Stimulated activated naive B cell treated with anti-CD40 and anti-IgM and Interleukin-4, amounts not matched to agents 10 μg/mL and 1 μg/mL and 100 μg/mL, for 72 hours (primary cell): ENCODE data around the gene CCNI.
"Not testable (repeated sequence)": the region's sequence is repeated elsewhere in the genome, so short reads cannot be mapped to it uniquely, and the experiment has no call there.

Experiments
- ATAC-seq, 2 donors: fragments of 150-1000 bp; cut with Tn5 transposase; replicated peaks; 2 replicates each; pipeline ENCODE4 v1.10.0; 2021; ENCODE audit warnings: moderate library complexity in 1 of 2
- DNase-seq: peaks from one replicate; pipeline ENCODE4 v3.0.0; 2021
- H3K27ac Mint-ChIP-seq: one replicate; pipeline ENCODE4 v1.8.0; 2022; ENCODE audit warnings: mild to moderate bottlenecking, mixed read lengths
- H3K27me3 Mint-ChIP-seq, 2 donors: one replicate each; pipeline ENCODE4 v1.8.0; 2022; ENCODE audit warnings: mixed read lengths in 2 of 2
- H3K36me3 Mint-ChIP-seq, 2 donors: one replicate each; pipeline ENCODE4 v1.8.0; 2022; ENCODE audit warnings: mixed read lengths in 2 of 2, mild to moderate bottlenecking in 1 of 2
- H3K4me1 Mint-ChIP-seq, 2 donors: one replicate each; pipeline ENCODE4 v1.8.0; 2022; ENCODE audit warnings: mixed read lengths in 2 of 2, mild to moderate bottlenecking in 1 of 2
- H3K4me3 Mint-ChIP-seq, 2 donors: one replicate each; pipeline ENCODE4 v1.8.0; 2022; ENCODE audit warnings: mild to moderate bottlenecking in 2 of 2, mixed read lengths in 2 of 2, moderate library complexity in 1 of 2
- H3K9me3 Mint-ChIP-seq, 2 donors: one replicate each; pipeline ENCODE4 v1.8.0; 2022; ENCODE audit warnings: mixed read lengths in 2 of 2, mild to moderate bottlenecking in 1 of 2

The CCNI gene

GRCh38 chr4:77074381-77074831, 1.4 kb downstream of the CCNI start:
- Mint-ChIP-seq H3K36me3 (peaks cover 25 to 37% of the 10 kb centered on the region in 2 donors), H3K27ac (no peak overlapping the region), H3K4me3 (no peak overlapping the region), H3K9me3 (no peaks in the 10 kb centered on the region), H3K4me1 (peaks cover 22 to 43% of the 10 kb centered on the region in 2 donors), H3K27me3 (no peaks in the 10 kb centered on the region)
- no peak for ATAC-seq
- DNase-seq = no peak

GRCh38 chr4:77073981-77074380, 1.8 kb downstream of the CCNI start:
- H3K9me3 Mint-ChIP-seq = no peaks in the 10 kb centered on the region

GRCh38 chr4:77073106-77073809, 2.5 kb downstream of the CCNI start:
- peaks cover 22 to 49% of the 10 kb centered on the region in 2 donors for H3K4me1 Mint-ChIP-seq
- H3K27ac Mint-ChIP-seq = no peak overlapping the region
- no peak overlapping the region for H3K4me3 Mint-ChIP-seq
- H3K36me3 Mint-ChIP-seq = peaks cover 29 to 43% of the 10 kb centered on the region in 2 donors
- no peak for DNase-seq
- H3K27me3 Mint-ChIP-seq = no peaks in the 10 kb centered on the region
- ATAC-seq = no peak
- no peaks in the 10 kb centered on the region for H3K9me3 Mint-ChIP-seq

More at GRCh38 chr4:77073981-77074380, 1.8 kb downstream of the CCNI start:
- Mint-ChIP-seq H3K27ac (no peak overlapping the region), H3K4me3 (no peak overlapping the region), H3K4me1 (peaks cover 21 to 43% of the 10 kb centered on the region in 2 donors), H3K36me3 (peaks cover 25 to 37% of the 10 kb centered on the region in 2 donors), H3K27me3 (no peaks in the 10 kb centered on the region)
- no peak for DNase-seq
- no peak for ATAC-seq

GRCh38 chr4:77072195-77072753, 3.5 kb downstream of the CCNI start:
- no peak for DNase-seq
- H3K27me3 Mint-ChIP-seq = no peaks in the 10 kb centered on the region
- peaks cover 27 to 42% of the 10 kb centered on the region in 2 donors for H3K36me3 Mint-ChIP-seq
- peaks cover 18 to 42% of the 10 kb centered on the region in 2 donors for H3K4me1 Mint-ChIP-seq
- H3K9me3 Mint-ChIP-seq = no peaks in the 10 kb centered on the region
- ATAC-seq = no peak
- H3K27ac Mint-ChIP-seq = no peak overlapping the region
- peak overlapping the region in 1 of 2 donors; percentile 71 for H3K4me3 Mint-ChIP-seq

- ATAC-seq = peak; percentile 22 to 49
- Mint-ChIP-seq H3K36me3 (peaks cover 16 to 34% of the 10 kb centered on the region in 2 donors), H3K4me1 (peaks cover 18 to 38% of the 10 kb centered on the region in 2 donors), H3K27ac (peak overlapping the region; percentile 75), H3K4me3 (peak overlapping the region; percentile 5 to 55)
- not testable (repeated sequence) for H3K9me3 Mint-ChIP-seq, DNase-seq, H3K27me3 Mint-ChIP-seq
These were observed 6.3 kb downstream of the CCNI start for GRCh38 chr4:77069514-77069913.

- H3K36me3 Mint-ChIP-seq = peaks cover 32 to 44% of the 10 kb centered on the region in 2 donors
- DNase-seq (no peak), ATAC-seq (no peak)
- no peak overlapping the region for H3K4me3 Mint-ChIP-seq
- H3K27me3 Mint-ChIP-seq = no peaks in the 10 kb centered on the region
- H3K9me3 Mint-ChIP-seq = no peaks in the 10 kb centered on the region
- no peak overlapping the region for H3K27ac Mint-ChIP-seq
- peaks cover 20 to 39% of the 10 kb centered on the region in 2 donors for H3K4me1 Mint-ChIP-seq
These were observed 10.4 kb downstream of the CCNI start for GRCh38 chr4:77065382-77065781.

- DNase-seq (no peak), ATAC-seq (no peak)
- Mint-ChIP-seq H3K4me1 (peaks cover 14 to 15% of the 10 kb centered on the region in 2 donors), H3K4me3 (no peak overlapping the region), H3K9me3 (no peaks in the 10 kb centered on the region), H3K36me3 (peaks cover 28 to 31% of the 10 kb centered on the region in 2 donors), H3K27me3 (no peaks in the 10 kb centered on the region), H3K27ac (no peak overlapping the region)
These were observed 12.9 kb downstream of the CCNI start for GRCh38 chr4:77062856-77063255.

GRCh38 chr4:77052352-77052751, 23.4 kb downstream of the CCNI start:
- H3K4me3 Mint-ChIP-seq = no peak overlapping the region
- no peaks in the 10 kb centered on the region for H3K27me3 Mint-ChIP-seq
- H3K4me1 Mint-ChIP-seq = peaks cover 0 to 3% of the 10 kb centered on the region in 2 donors
- H3K36me3 Mint-ChIP-seq = peaks cover 17 to 45% of the 10 kb centered on the region in 2 donors
- H3K27ac Mint-ChIP-seq = no peak overlapping the region
- no peaks in the 10 kb centered on the region for H3K9me3 Mint-ChIP-seq
- DNase-seq = peak; percentile 24
- peak in 1 of 2 donors; percentile 51 for ATAC-seq

GRCh38 chr4:77050962-77051361, 24.8 kb downstream of the CCNI start:
- ATAC-seq = no peak
- H3K4me3 Mint-ChIP-seq = no peak overlapping the region
- H3K27me3 Mint-ChIP-seq = no peaks in the 10 kb centered on the region
- no peaks in the 10 kb centered on the region for H3K9me3 Mint-ChIP-seq
- H3K4me1 Mint-ChIP-seq = peaks cover 0 to 3% of the 10 kb centered on the region in 2 donors
- no peak for DNase-seq
- H3K36me3 Mint-ChIP-seq = peaks cover 15 to 51% of the 10 kb centered on the region in 2 donors
- H3K27ac Mint-ChIP-seq = no peak overlapping the region

GRCh38 chr4:77047037-77047436, 28.8 kb downstream of the CCNI start:
- H3K4me1 Mint-ChIP-seq = peaks cover 0 to under 1% of the 10 kb centered on the region in 2 donors
- ATAC-seq = peak; percentile 35 to 51
- H3K9me3 Mint-ChIP-seq = no peaks in the 10 kb centered on the region
- no peak overlapping the region for H3K27ac Mint-ChIP-seq
- peaks cover 20 to 49% of the 10 kb centered on the region in 2 donors for H3K36me3 Mint-ChIP-seq
- DNase-seq = no peak
- no peak overlapping the region for H3K4me3 Mint-ChIP-seq
- H3K27me3 Mint-ChIP-seq = no peaks in the 10 kb centered on the region

GRCh38 chr4:77045490-77045889, 30.3 kb downstream of the CCNI start:
- H3K27me3 Mint-ChIP-seq = no peaks in the 10 kb centered on the region
- no peak overlapping the region for H3K4me3 Mint-ChIP-seq
- H3K27ac Mint-ChIP-seq = peak overlapping the region; percentile 62
- DNase-seq = no peak
- no peaks in the 10 kb centered on the region for H3K9me3 Mint-ChIP-seq
- H3K4me1 Mint-ChIP-seq = peaks cover 4 to 7% of the 10 kb centered on the region in 2 donors
- peaks cover 14 to 47% of the 10 kb centered on the region in 2 donors for H3K36me3 Mint-ChIP-seq
- no peak for ATAC-seq

GRCh38 chr4:77044461-77045150, 31.2 kb downstream of the CCNI start:
- ATAC-seq (peak in 1 of 2 donors; percentile 26), DNase-seq (no peak)
- H3K36me3 Mint-ChIP-seq = peaks cover 15 to 50% of the 10 kb centered on the region in 2 donors
- H3K4me1 Mint-ChIP-seq = peaks cover 4 to 11% of the 10 kb centered on the region in 2 donors
- H3K9me3 Mint-ChIP-seq = no peaks in the 10 kb centered on the region
- H3K27me3 Mint-ChIP-seq = no peaks in the 10 kb centered on the region
- peak overlapping the region; percentile 80 for H3K27ac Mint-ChIP-seq
- H3K4me3 Mint-ChIP-seq = peak overlapping the region in 1 of 2 donors; percentile 39

- Mint-ChIP-seq H3K36me3 (peaks cover 19 to 50% of the 10 kb centered on the region in 2 donors), H3K27me3 (no peaks in the 10 kb centered on the region), H3K4me1 (peaks cover 4 to 11% of the 10 kb centered on the region in 2 donors), H3K9me3 (no peaks in the 10 kb centered on the region), H3K27ac (no peak overlapping the region), H3K4me3 (no peak overlapping the region)
- DNase-seq (no peak), ATAC-seq (no peak)
These were observed 32.2 kb downstream of the CCNI start for GRCh38 chr4:77043507-77044136.
